Breast epithelium (tissue), 3 donors: Measurements from ENCODE around the gene SCGB1C1.

Experiments used
- CTCF ChIP-seq, 3 donors: fragments of 450-650 bp; IDR thresholded peaks; one replicate each; pipeline ENCODE4 v1.5.1; 2016 to 2017; ENCODE audit warnings: antibody characterized with exemption in 3 of 3, mild to moderate bottlenecking in 3 of 3, moderate library complexity in 3 of 3
- POLR2A ChIP-seq: fragments of 450-650 bp; IDR thresholded peaks from one replicate; pipeline ENCODE4 v1.6.1; 2016; ENCODE audit warnings: antibody characterized with exemption, mild to moderate bottlenecking, moderate library complexity

- no peak for TF ChIP-seq CTCF (IDR thresholded peaks at IDR 0.05)
- no peak for TF ChIP-seq POLR2A
Observed at GRCh38 chr11:200224-201003, 7.5 kb downstream of the SCGB1C1 start.
